ENCODE measurements around the gene GGT6. TPM values are rescaled to one million over a fixed set of nuclear protein-coding genes. Genes with fewer than 3 reads are reported as not detected.
"Not testable (repeated sequence)": the region's sequence is repeated elsewhere in the genome, so short reads cannot be mapped to it uniquely, and the experiment has no call there.

Gene GGT6, protein sequence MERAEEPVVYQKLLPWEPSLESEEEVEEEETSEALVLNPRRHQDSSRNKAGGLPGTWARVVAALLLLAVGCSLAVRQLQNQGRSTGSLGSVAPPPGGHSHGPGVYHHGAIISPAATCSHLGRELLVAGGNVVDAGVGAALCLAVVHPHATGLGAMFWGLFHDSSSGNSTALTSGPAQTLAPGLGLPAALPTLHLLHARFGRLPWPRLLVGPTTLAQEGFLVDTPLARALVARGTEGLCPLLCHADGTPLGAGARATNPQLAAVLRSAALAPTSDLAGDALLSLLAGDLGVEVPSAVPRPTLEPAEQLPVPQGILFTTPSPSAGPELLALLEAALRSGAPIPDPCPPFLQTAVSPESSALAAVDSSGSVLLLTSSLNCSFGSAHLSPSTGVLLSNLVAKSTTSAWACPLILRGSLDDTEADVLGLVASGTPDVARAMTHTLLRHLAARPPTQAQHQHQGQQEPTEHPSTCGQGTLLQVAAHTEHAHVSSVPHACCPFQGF
- total RNA-seq, result not detected

DNA sequence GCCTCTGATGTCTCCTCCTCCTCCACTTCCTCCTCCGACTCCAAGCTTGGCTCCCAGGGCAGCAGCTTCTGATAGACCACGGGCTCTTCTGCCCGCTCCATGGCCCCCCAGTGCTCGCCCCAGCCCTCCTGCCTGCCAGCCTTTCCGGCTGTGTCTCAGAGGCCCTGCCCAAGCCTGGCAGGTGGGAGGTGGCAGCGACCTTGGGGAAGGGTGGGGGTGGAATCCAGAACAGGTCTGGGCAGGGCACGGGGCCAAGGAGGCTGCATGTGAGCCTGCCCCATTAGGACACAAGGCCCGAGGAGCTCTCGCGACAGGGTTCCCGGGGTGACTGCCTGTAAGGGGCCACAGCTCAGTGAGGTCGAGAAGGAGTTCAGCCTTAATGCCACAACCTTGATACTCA is at the start of gene GGT6:
GGT6 (minus strand) TSS at position 157 of the 400 bp plus-strand sequence; CDS start at position 101, 56 bp downstream.
- Mint-ChIP-seq H3K4me1 (ENCODE audit: low read depth) (peaks cover 35% of the 10 kb centered on the region), H3K9me3 (no peaks in the 10 kb centered on the region), H3K36me3 (ENCODE audit: low read depth) (no peaks in the 10 kb centered on the region), H3K4me3 (no peak within 1 kb of the TSS), H3K27ac (no peak within 1 kb of the TSS), H3K27me3 (ENCODE audit: low read depth) (no peaks in the 10 kb centered on the region)
- DNase-seq, result no peak
- CTCF ChIA-PET, result no interaction called here
- intact Hi-C loops (cut with micrococcal nuclease), result loop anchor here (5.0 to 10.0 kb wide), 2 partner anchors 193 to 224 kb away; partner anchors contain the start of genes GLTPD2, UBE2G1 and VMO1

DNA sequence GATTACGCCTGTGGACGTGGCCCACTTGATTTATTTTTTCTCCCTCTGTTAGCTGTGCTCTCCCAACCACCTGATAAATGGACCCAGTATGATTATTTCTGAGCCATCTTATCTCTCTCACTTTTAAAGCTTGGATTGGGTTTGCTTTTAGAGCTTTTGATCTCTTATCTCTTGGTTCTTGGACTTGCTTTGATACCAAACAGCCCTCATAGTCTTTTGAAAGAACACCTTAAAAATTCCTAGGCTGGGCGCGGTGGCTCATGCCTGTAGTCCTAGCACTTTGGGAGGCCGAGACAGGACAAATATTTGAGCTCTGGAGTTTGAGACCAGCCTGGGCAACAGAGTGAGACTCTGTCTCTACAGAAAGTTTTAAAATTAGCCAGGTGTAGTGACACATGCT is 49.8 kb upstream of the GGT6 start:
- Mint-ChIP-seq H3K36me3 (ENCODE audit: low read depth) (no peaks in the 10 kb centered on the region), H3K4me3 (no peak overlapping the region), H3K27ac (no peak overlapping the region), H3K4me1 (ENCODE audit: low read depth) (no peaks in the 10 kb centered on the region), H3K27me3 (ENCODE audit: low read depth) (peaks cover 9% of the 10 kb centered on the region), H3K9me3 (no peaks in the 10 kb centered on the region)
- intact Hi-C loops (cut with micrococcal nuclease), result no loop called here
- CTCF ChIA-PET, result interaction anchor here (1.1 to 1.7 kb wide), 2 partner anchors 43 to 279 kb away, joined by 3 to 9 read pairs; no protein-coding TSS in a partner anchor
- no peak for DNase-seq

DNA sequence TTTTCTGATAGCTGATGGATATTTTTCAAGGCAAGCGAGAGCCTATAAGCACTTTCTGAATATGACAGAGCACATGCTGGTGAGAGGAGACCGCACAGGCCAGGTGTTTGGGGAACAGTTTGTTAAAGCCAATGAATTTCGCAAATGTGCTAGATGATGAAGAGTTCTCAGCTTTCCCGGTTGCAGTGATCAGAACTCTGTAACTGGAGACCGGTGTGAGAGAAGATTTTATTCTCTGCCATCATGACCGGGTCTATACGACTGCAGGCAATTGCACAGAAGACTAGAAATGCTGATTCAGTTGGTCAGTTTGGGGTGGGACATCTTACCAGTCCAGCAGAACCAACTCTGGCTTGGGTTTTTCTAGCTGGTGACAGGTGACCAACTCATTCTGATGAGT is 49.4 kb upstream of the GGT6 start:
- peaks cover 9% of the 10 kb centered on the region for H3K27me3 Mint-ChIP-seq (ENCODE audit: low read depth)
- H3K36me3 Mint-ChIP-seq (ENCODE audit: low read depth), result no peaks in the 10 kb centered on the region
- no peak for DNase-seq
- intact Hi-C loops (cut with micrococcal nuclease), result no loop called here
- H3K27ac Mint-ChIP-seq, result no peak overlapping the region
- H3K9me3 Mint-ChIP-seq, result no peaks in the 10 kb centered on the region
- no peak overlapping the region for H3K4me3 Mint-ChIP-seq
- H3K4me1 Mint-ChIP-seq (ENCODE audit: low read depth), result no peaks in the 10 kb centered on the region
- CTCF ChIA-PET, result interaction anchor here (1.1 to 1.7 kb wide), 2 partner anchors 43 to 280 kb away, joined by 3 to 9 read pairs; no protein-coding TSS in a partner anchor

DNA sequence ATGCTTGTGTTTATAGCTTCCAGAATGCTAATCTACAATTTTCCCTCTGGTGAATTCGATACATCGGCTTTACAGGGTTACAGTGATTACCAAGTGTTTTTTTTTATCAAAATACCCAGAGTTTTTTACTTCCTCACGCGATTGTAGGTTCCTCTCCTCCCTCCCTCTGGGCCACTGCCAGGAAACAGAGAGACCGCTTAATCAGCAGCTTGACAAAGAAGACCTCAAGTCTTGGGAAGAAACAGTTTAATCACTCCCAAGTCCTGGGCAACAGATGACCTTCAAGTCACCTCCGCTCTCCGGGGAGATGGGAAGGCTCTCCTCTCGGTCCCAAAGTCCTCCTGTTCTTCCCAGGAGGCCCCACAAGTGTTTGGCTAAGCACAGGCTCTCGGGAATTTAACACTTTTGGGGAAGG is 47.4 kb upstream of the GGT6 start:
- Mint-ChIP-seq H3K4me3 (no peak overlapping the region), H3K36me3 (ENCODE audit: low read depth) (no peaks in the 10 kb centered on the region), H3K27ac (no peak overlapping the region), H3K27me3 (ENCODE audit: low read depth) (peaks cover 9% of the 10 kb centered on the region), H3K4me1 (ENCODE audit: low read depth) (no peaks in the 10 kb centered on the region), H3K9me3 (no peaks in the 10 kb centered on the region)
- CTCF ChIA-PET, result interaction anchor here (1.1 kb wide), 1 partner anchor 16 kb away, joined by 4 read pairs; no protein-coding TSS in a partner anchor
- intact Hi-C loops (cut with micrococcal nuclease), result no loop called here
- no peak for DNase-seq

DNA sequence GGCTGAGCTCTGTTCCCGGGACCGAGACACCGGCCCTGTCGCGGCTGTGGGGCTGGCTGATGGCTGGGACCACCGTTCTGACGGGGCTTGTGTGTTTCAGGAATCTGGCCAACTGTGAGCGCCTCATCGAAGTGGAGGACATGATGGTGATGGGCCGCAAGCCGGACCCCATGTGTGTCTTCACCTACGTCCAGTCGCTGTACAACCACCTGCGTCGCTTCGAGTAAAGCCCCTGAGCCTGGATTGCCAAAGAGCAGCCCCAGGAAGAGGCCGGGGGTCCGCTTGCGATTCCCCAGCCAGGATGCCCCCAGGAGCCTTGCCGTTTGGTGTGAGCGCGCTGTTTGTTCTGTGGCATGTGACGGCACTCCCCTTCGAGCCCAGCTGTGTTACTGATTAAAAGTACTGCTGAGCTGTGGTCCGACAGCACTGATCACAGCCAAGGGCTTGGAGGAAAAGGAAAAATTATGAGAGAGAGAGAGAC is 46.9 kb upstream of the GGT6 start:
- Mint-ChIP-seq H3K36me3 (ENCODE audit: low read depth) (no peaks in the 10 kb centered on the region), H3K4me3 (no peak overlapping the region), H3K27me3 (ENCODE audit: low read depth) (peaks cover 9% of the 10 kb centered on the region), H3K27ac (no peak overlapping the region), H3K9me3 (no peaks in the 10 kb centered on the region), H3K4me1 (ENCODE audit: low read depth) (no peaks in the 10 kb centered on the region)
- intact Hi-C loops (cut with micrococcal nuclease), result no loop called here
- CTCF ChIA-PET, result interaction anchor here (0.7 to 1.1 kb wide), 2 partner anchors 17 to 562 kb away, joined by 4 read pairs; no protein-coding TSS in a partner anchor
- DNase-seq, result no peak

DNA sequence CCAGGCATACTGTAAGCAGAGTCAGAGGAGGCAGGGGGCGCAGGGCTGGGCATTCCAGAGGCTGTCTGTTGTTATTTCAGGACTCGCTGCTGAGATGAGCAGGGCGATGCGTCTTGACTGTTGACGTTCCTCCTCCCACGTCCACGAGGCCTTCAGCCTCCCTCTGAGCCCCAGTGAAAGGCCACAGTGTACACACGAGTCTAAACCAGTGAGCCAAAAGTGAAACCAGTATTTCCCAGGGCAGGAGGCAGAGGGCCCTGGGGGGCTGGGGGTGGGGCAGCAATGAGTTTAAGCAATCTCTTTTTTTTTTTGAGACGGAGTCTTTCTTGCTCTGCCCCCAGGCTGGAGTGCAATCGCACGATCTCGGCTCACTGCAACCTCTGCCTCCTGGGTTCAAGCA is 45.4 kb upstream of the GGT6 start:
- H3K27me3 Mint-ChIP-seq (ENCODE audit: low read depth), result peaks cover 9% of the 10 kb centered on the region
- CTCF ChIA-PET, result no interaction called here
- intact Hi-C loops (cut with micrococcal nuclease), result no loop called here
- H3K27ac Mint-ChIP-seq, result no peak overlapping the region
- H3K4me3 Mint-ChIP-seq, result no peak overlapping the region
- no peaks in the 10 kb centered on the region for H3K4me1 Mint-ChIP-seq (ENCODE audit: low read depth)
- peaks cover 1% of the 10 kb centered on the region for H3K9me3 Mint-ChIP-seq
- H3K36me3 Mint-ChIP-seq (ENCODE audit: low read depth), result no peaks in the 10 kb centered on the region
- DNase-seq, result no peak

DNA sequence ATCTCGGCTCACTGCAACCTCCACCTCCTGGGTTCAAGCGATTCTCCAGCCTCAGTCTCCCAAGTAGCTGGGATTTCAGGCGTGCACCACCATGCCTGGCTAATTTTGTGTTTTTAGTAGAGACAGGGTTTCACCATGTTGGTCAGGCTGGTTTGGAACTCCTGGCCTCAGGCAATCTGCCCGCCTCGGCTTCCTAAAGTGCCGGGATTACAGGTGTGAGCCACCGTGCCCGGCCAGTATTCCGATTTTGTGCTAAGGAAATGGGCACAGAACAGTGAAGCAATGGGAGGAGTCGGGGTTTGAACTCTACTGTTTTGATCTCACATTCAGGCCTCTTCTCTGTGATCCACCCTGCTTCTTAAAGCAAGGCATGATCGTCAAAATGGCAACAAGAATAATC is 44.4 kb upstream of the GGT6 start:
- intact Hi-C loops (cut with micrococcal nuclease); DNase-seq; CTCF ChIA-PET; H3K9me3 Mint-ChIP-seq; H3K36me3 Mint-ChIP-seq (ENCODE audit: low read depth); H3K4me3 Mint-ChIP-seq; H3K27ac Mint-ChIP-seq; H3K4me1 Mint-ChIP-seq (ENCODE audit: low read depth); H3K27me3 Mint-ChIP-seq (ENCODE audit: low read depth): not testable (repeated sequence)

DNA sequence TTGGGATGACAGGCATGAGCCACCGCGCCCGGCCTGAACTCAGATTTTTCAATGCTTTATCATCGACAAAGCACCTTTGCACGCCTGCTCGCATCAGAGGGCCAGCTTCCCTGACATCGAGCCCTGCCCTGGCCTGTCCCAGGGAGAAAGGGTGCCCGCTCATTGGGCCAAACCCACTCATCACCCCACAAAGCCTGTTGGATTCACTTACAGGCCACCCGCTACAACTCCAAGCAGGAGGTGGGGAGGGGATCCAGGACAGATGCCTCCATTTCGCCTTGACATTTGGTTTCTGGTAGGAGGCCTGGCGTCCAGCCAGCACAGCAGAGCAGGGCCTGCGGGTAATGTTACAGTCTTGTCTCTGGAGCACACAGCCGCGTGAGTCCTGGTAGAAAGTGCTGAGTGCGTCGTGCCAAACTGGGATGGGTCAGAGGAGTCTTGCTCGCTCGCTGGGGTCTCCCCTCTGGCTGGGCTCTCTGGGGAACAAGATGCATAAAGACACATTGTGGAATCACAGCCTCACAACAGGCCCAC is 43.8 kb upstream of the GGT6 start:
- no peaks in the 10 kb centered on the region for H3K36me3 Mint-ChIP-seq (ENCODE audit: low read depth)
- no peak overlapping the region for H3K27ac Mint-ChIP-seq
- H3K4me1 Mint-ChIP-seq (ENCODE audit: low read depth), result no peaks in the 10 kb centered on the region
- intact Hi-C loops (cut with micrococcal nuclease), result no loop called here
- no peak for DNase-seq
- peaks cover 9% of the 10 kb centered on the region for H3K27me3 Mint-ChIP-seq (ENCODE audit: low read depth)
- peaks cover 1% of the 10 kb centered on the region for H3K9me3 Mint-ChIP-seq
- CTCF ChIA-PET, result no interaction called here
- H3K4me3 Mint-ChIP-seq, result no peak overlapping the region

DNA sequence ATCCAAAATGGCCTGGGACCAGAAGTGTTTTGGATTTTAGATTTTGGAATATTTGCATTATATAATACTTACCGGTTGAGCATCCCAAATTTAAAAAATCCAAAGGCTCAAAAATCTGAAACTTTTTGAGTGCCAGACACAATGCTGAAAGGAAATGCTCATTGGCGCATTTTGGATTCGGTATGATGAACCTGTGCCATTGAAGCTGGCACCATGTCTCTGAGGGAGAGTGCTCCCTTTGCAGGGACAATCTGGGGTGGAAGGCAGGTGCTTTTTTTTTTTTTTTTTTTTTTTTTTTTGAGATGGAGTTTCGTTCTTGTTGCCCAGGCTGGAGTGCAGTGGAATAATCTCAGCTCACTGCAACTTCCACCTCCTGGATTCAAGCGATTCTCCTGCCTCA is 41.7 kb upstream of the GGT6 start:
- intact Hi-C loops (cut with micrococcal nuclease), result no loop called here
- no peaks in the 10 kb centered on the region for H3K27me3 Mint-ChIP-seq (ENCODE audit: low read depth)
- DNase-seq, result no peak
- H3K4me1 Mint-ChIP-seq (ENCODE audit: low read depth), result no peaks in the 10 kb centered on the region
- H3K4me3 Mint-ChIP-seq, result no peak overlapping the region
- CTCF ChIA-PET, result no interaction called here
- H3K27ac Mint-ChIP-seq, result no peak overlapping the region
- H3K9me3 Mint-ChIP-seq, result peaks cover 1% of the 10 kb centered on the region
- H3K36me3 Mint-ChIP-seq (ENCODE audit: low read depth), result no peaks in the 10 kb centered on the region

DNA sequence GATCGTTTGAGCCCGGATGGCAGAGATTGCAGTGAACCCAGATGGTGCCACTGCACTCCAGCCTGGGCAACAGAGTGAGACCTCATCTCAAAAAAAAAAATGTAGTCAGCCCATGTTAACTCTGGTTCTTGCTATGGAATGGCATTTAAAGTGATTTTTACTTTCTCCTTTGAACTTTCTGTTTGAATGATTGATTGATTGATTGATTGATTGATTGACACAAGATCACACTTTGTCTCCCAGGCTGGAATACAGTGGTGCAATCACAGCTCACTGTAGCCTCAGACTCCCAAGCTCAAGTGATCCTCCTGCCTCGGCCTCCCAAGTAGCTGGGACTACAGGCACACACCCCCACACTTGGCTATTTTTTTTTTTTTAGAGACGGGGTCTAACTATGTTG is 40.9 kb upstream of the GGT6 start:
- H3K27me3 Mint-ChIP-seq (ENCODE audit: low read depth), result no peaks in the 10 kb centered on the region
- CTCF ChIA-PET, result interaction anchor here (0.9 to 1.1 kb wide), 2 partner anchors 35 to 84 kb away, joined by 3 read pairs; no protein-coding TSS in a partner anchor
- intact Hi-C loops (cut with micrococcal nuclease), result no loop called here
- no peaks in the 10 kb centered on the region for H3K4me1 Mint-ChIP-seq (ENCODE audit: low read depth)
- no peaks in the 10 kb centered on the region for H3K36me3 Mint-ChIP-seq (ENCODE audit: low read depth)
- peaks cover 1% of the 10 kb centered on the region for H3K9me3 Mint-ChIP-seq
- H3K4me3 Mint-ChIP-seq, result no peak overlapping the region
- H3K27ac Mint-ChIP-seq, result no peak overlapping the region
- DNase-seq, result no peak

DNA sequence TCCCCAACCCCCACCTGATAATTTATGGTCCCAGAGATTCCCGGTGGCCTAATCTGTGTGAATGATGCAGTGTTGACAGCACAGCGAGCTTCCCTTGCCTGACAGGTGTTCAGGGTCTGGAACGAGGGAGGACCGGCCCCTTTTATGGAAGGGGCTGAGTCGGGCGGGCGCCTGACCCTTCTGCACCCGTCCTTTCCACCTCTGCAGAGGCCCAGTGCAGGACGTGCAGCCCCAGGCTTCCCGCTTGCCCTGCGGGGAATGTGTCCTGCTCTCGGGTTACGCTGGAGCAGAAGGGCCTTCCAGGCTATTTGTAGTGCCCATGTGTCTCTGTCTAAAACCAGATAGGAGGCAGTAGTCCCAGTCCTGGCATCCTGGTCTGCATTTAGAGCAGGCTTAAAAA is 40.2 kb upstream of the GGT6 start:
- intact Hi-C loops (cut with micrococcal nuclease), result no loop called here
- Mint-ChIP-seq H3K9me3 (peaks cover 1% of the 10 kb centered on the region), H3K4me3 (no peak overlapping the region), H3K4me1 (ENCODE audit: low read depth) (no peaks in the 10 kb centered on the region), H3K27ac (no peak overlapping the region), H3K36me3 (ENCODE audit: low read depth) (no peaks in the 10 kb centered on the region), H3K27me3 (ENCODE audit: low read depth) (no peaks in the 10 kb centered on the region)
- DNase-seq, result no peak
- CTCF ChIA-PET, result interaction anchor here (0.9 to 1.1 kb wide), 2 partner anchors 34 to 83 kb away, joined by 3 read pairs; no protein-coding TSS in a partner anchor

DNA sequence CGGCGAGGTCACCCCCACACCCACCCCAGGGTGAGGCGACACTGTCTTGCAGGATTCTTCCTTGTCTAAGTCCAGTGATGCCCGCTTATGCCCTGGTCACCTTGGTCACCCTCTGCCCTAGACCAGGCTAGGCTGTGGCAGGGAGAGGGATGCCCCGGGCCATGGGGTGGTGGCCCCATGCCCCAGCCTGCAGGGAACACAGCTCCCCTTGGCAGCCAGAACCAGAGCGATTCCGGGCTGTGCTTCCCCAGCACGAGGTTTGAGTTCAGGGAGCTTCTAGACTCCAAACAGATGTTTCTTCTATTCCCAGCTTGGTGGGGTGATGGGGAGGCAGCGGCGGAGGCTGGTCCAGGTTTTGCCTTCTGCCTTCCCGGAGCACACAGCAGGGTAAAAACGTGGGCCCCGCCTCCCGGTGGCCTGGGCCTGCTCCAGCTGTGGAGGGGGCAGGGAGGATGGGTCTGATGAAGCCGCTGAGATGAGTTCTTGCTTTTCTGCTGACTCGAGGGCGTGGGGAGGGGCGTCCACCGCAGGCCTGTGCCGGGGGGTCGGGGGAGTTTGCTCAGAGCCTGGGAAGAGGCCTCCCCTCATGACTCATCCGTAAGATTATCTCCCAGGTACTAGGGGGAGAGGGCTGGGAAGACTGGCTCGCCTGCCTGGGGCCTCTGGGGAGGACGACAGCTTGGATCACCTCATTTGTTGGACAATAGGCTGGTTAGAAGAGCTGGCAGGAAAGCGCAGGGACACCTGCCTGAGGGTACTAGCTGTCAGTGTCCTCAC is 39.3 kb upstream of the GGT6 start:
- peaks cover 1% of the 10 kb centered on the region for H3K9me3 Mint-ChIP-seq
- intact Hi-C loops (cut with micrococcal nuclease), result no loop called here
- H3K27me3 Mint-ChIP-seq (ENCODE audit: low read depth), result peaks cover 2% of the 10 kb centered on the region
- no peaks in the 10 kb centered on the region for H3K36me3 Mint-ChIP-seq (ENCODE audit: low read depth)
- no peak overlapping the region for H3K27ac Mint-ChIP-seq
- no peak overlapping the region for H3K4me3 Mint-ChIP-seq
- DNase-seq, result no peak
- CTCF ChIA-PET, result no interaction called here
- peaks cover 3% of the 10 kb centered on the region for H3K4me1 Mint-ChIP-seq (ENCODE audit: low read depth)

All from activated naive CD4-positive, alpha-beta T cell treated with anti-CD3 and anti-CD28 coated beads for 36 hours (primary cell).